Ascending aorta (tissue), 2 donors: Measurements from ENCODE around the gene XRN2. TPM values are rescaled to one million over a fixed set of nuclear protein-coding genes. Genes with fewer than 3 reads are reported as not detected.

Experiments used
- DNase-seq, 2 donors: peaks; one replicate each; pipeline ENCODE4 v3.0.0-alpha.2; 2019; ENCODE audit warnings: low spot score in 2 of 2
- H3K27ac ChIP-seq, 2 donors: fragments of 200-600 bp; sonication (generic); one replicate each; pipeline ENCODE4 v1.5.1; 2016 to 2017; ENCODE audit warnings: mild to moderate bottlenecking in 1 of 2
- H3K27me3 ChIP-seq: fragments of 200-600 bp; sonication (generic); one replicate; pipeline ENCODE4 v1.5.1; 2017
- H3K36me3 ChIP-seq, 2 donors: fragments of 200-600 bp; sonication (generic); one replicate each; pipeline ENCODE4 v1.5.1; 2016
- H3K4me1 ChIP-seq, 2 donors: fragments of 200-600 bp; sonication (generic); one replicate each; pipeline ENCODE4 v1.5.1; 2016 to 2017; ENCODE audit warnings: mild to moderate bottlenecking in 1 of 2
- H3K4me3 ChIP-seq, 2 donors: fragments of 200-600 bp; sonication (generic); one replicate each; pipeline ENCODE4 v1.5.1; 2016 to 2017; ENCODE audit warnings: mild to moderate bottlenecking in 1 of 2
- H3K9me3 ChIP-seq, 2 donors: fragments of 200-600 bp; sonication (generic); one replicate each; pipeline ENCODE4 v1.5.1; 2016
- intact Hi-C: fragments of 100-400 bp; cut with DNase I; formaldehyde crosslinking; loops from one replicate; pipeline ENCODE4 v1.15.1; 2023
- total RNA-seq: library from RNA; depleted of rRNA; stranded (reverse); fragments of >200 nt; gene quantifications from one replicate; pipeline ENCODE4 v1.1.0, GENCODE V29; 2016
- TF ChIP-seq, protein P1 (sequence below), 3 experiments: fragments of 200-600 bp in 2 of 3; fragments of 450-650 bp in 1 of 3; sonication (generic) in 2 of 3; IDR thresholded peaks; one replicate each; pipeline ENCODE4 v1.5.1; 2016 to 2019; ENCODE audit warnings: antibody characterized with exemption in 3 of 3, mild to moderate bottlenecking in 1 of 3, moderate library complexity in 1 of 3

The XRN2 gene
- total RNA-seq, 1 donor from 2014 or later = 19.5 TPM

DNA sequence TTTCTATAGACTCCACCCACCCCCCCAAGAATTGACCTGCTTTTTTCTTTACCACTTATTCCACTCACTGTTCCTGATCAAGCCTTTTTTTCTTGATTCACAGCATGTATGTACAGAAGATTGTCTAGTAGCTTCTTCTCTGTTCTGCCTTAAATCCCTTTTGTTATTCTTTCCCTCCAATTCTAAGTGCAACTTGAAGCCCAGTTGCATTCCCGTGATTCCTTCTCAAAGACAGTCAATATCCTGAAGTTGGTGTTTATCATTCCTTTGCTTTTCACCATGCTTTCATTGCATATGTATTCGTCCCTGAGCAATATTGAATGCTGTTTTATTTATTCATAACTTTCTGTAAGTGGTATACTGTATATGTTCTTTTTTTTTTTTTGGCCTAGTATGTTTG is 21.0 kb downstream of the XRN2 start:
- peaks cover 0 to 6% of the 10 kb centered on the region in 2 donors for H3K36me3 ChIP-seq
- no peak for DNase-seq
- peaks cover 0 to 9% of the 10 kb centered on the region in 2 donors for H3K9me3 ChIP-seq
- TF ChIP-seq, protein P1, sequence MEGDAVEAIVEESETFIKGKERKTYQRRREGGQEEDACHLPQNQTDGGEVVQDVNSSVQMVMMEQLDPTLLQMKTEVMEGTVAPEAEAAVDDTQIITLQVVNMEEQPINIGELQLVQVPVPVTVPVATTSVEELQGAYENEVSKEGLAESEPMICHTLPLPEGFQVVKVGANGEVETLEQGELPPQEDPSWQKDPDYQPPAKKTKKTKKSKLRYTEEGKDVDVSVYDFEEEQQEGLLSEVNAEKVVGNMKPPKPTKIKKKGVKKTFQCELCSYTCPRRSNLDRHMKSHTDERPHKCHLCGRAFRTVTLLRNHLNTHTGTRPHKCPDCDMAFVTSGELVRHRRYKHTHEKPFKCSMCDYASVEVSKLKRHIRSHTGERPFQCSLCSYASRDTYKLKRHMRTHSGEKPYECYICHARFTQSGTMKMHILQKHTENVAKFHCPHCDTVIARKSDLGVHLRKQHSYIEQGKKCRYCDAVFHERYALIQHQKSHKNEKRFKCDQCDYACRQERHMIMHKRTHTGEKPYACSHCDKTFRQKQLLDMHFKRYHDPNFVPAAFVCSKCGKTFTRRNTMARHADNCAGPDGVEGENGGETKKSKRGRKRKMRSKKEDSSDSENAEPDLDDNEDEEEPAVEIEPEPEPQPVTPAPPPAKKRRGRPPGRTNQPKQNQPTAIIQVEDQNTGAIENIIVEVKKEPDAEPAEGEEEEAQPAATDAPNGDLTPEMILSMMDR (IDR thresholded peaks at IDR 0.05) = no peak
- H3K4me3 ChIP-seq = no peak overlapping the region
- no peaks in the 10 kb centered on the region for H3K27me3 ChIP-seq
- no peak overlapping the region for H3K27ac ChIP-seq
- peaks cover 4 to 13% of the 10 kb centered on the region in 2 donors for H3K4me1 ChIP-seq
- intact Hi-C loops = no loop called here

DNA sequence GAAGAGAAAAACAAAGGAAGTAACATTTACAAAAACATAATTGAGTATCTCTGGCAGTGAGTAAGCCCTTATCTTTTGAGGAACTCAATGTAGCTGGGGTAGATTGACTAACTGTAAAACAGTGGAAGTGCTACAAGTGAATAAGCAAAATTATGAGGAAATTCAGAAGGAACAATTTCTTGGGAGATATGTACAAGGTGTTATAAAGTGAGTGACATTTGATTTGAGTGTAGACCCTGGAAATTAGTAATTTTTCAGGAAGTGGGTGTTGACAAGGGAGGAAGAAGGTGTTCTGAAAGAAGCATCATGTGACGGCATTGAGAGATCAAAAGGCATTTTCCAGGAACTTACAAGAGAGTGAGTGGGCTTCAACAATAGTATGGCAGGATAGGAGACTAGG is 22.2 kb downstream of the XRN2 start:
- no peaks in the 10 kb centered on the region for H3K27me3 ChIP-seq
- no peak overlapping the region for H3K4me3 ChIP-seq
- peaks cover 0 to 9% of the 10 kb centered on the region in 2 donors for H3K9me3 ChIP-seq
- intact Hi-C loops = no loop called here
- peaks cover 4 to 9% of the 10 kb centered on the region in 2 donors for H3K36me3 ChIP-seq
- TF ChIP-seq, protein P1 (IDR thresholded peaks at IDR 0.05) = no peak
- no peak overlapping the region for H3K27ac ChIP-seq
- DNase-seq = no peak
- H3K4me1 ChIP-seq = peaks cover 4 to 13% of the 10 kb centered on the region in 2 donors

GRCh38 chr20:21326700-21327099 is 23.6 kb downstream of the XRN2 start:
- Histone ChIP-seq H3K27ac (no peak overlapping the region), H3K4me3 (no peak overlapping the region), H3K27me3 (no peaks in the 10 kb centered on the region), H3K36me3 (peaks cover 10 to 15% of the 10 kb centered on the region in 2 donors), H3K9me3 (peaks cover 0 to 9% of the 10 kb centered on the region in 2 donors), H3K4me1 (peaks cover 4 to 13% of the 10 kb centered on the region in 2 donors)
- no peak for DNase-seq
- intact Hi-C loops = no loop called here
- TF ChIP-seq, protein P1 (IDR thresholded peaks at IDR 0.05) = no peak

- Histone ChIP-seq H3K27ac (no peak overlapping the region), H3K36me3 (peaks cover 43 to 91% of the 10 kb centered on the region in 2 donors), H3K4me1 (no peaks in the 10 kb centered on the region), H3K27me3 (no peaks in the 10 kb centered on the region), H3K9me3 (no peaks in the 10 kb centered on the region), H3K4me3 (no peak overlapping the region)
- TF ChIP-seq, protein P1 (IDR thresholded peaks at IDR 0.05) = no peak
- intact Hi-C loops = no loop called here
- DNase-seq = no peak
Observed at GRCh38 chr20:21336455-21337151, 33.5 kb downstream of the XRN2 start.

GRCh38 chr20:21338291-21338690 is 35.2 kb downstream of the XRN2 start:
- peaks cover 27 to 75% of the 10 kb centered on the region in 2 donors for H3K36me3 ChIP-seq
- intact Hi-C loops = no loop called here
- DNase-seq = no peak
- H3K9me3 ChIP-seq = no peaks in the 10 kb centered on the region
- H3K4me1 ChIP-seq = no peaks in the 10 kb centered on the region
- no peak overlapping the region for H3K27ac ChIP-seq
- TF ChIP-seq, protein P1 (IDR thresholded peaks at IDR 0.05) = no peak
- no peak overlapping the region for H3K4me3 ChIP-seq
- no peaks in the 10 kb centered on the region for H3K27me3 ChIP-seq
